ENCODE data around the gene VILL.

DNA sequence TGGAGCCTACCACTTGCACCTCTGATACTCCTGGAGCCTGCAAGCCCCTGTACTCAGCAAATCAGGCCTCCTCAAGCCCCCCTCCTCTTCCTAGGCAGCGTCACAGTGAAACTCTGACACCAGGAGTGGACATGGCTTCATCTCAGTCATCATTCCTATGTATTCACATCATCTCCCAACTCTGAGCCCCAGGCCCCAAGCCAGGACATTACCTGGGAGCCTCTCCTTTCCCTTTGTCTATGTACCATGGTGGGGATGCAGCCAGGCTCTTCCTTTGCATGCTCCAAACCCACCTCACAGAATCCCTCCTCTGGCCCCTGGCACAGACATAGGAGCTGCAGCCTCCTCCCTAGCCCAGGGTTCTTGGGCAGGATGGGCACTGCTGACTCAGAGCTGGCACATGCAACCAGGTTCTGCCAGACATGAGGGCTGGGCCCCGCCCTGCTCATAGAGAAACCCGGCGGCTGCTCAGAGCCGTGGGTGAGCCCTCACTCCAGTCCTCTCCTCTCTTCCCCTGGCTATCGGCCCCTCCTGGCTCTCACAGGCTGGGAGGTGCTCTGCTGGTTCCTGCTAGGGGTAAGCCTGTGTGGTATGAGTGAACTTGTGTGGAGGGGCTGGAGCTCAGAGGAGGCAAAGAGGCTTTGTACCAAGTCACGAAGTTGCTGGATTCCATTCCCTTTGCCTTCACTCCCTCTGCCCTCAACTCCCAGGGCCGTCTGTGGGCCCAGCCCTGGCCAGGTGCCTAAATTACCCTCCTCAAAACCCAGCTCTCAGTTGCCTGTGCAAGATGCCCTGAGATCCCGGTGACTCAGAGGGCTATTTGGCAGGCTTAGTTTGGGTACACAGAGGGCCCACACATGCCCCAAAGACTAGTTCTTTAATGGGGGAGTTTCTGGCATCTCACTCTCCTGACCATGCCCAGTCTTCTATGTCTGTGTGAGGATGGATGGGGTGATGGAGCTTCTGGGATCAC lies 40.7 kb downstream of the VILL start:
- TF ChIP-seq, protein P1, sequence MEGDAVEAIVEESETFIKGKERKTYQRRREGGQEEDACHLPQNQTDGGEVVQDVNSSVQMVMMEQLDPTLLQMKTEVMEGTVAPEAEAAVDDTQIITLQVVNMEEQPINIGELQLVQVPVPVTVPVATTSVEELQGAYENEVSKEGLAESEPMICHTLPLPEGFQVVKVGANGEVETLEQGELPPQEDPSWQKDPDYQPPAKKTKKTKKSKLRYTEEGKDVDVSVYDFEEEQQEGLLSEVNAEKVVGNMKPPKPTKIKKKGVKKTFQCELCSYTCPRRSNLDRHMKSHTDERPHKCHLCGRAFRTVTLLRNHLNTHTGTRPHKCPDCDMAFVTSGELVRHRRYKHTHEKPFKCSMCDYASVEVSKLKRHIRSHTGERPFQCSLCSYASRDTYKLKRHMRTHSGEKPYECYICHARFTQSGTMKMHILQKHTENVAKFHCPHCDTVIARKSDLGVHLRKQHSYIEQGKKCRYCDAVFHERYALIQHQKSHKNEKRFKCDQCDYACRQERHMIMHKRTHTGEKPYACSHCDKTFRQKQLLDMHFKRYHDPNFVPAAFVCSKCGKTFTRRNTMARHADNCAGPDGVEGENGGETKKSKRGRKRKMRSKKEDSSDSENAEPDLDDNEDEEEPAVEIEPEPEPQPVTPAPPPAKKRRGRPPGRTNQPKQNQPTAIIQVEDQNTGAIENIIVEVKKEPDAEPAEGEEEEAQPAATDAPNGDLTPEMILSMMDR (IDR thresholded peaks at IDR 0.05; ENCODE audit: insufficient read depth, low read depth, low read length): no peak
- TF ChIP-seq EZH2 (IDR thresholded peaks at IDR 0.05; ENCODE audit: insufficient read depth, low read length): no peak

Data from astrocyte (in vitro differentiated cells and primary cell).